Fibroblast of lung (primary cell): ENCODE measurements around the gene CDK15. TPM values are rescaled to one million over a fixed set of nuclear protein-coding genes. Genes with fewer than 3 reads are reported as not detected.

Experiments used
- DNase-seq, 2 donors: peaks; one replicate each; pipeline versions ENCODE4 v3.0.0 to v3.0.0-alpha.2; 2010; ENCODE audit warnings: low read depth in 2 of 2
- H2AFZ ChIP-seq: 2 replicates; pipeline ENCODE4 v1.5.1; 2012; ENCODE audit warnings: low read length, control low read depth, inconsistent platforms
- H3K27ac ChIP-seq: 2 replicates; pipeline ENCODE4 v1.5.1; 2011; ENCODE audit warnings: low read length, control low read depth; ENCODE audit not compliant: insufficient read depth
- H3K27me3 ChIP-seq: 2 replicates; pipeline ENCODE4 v1.5.1; 2011; ENCODE audit warnings: mild to moderate bottlenecking, low read length; ENCODE audit not compliant: control insufficient read depth, insufficient read depth
- H3K36me3 ChIP-seq: 2 replicates; pipeline ENCODE4 v1.5.1; 2011; ENCODE audit warnings: low read length; ENCODE audit not compliant: control insufficient read depth, insufficient read depth
- H3K4me1 ChIP-seq: 2 replicates; pipeline ENCODE4 v1.5.1; 2011; ENCODE audit warnings: low read length; ENCODE audit not compliant: control insufficient read depth, insufficient read depth; ENCODE audit errors: extremely low read depth
- H3K4me2 ChIP-seq: 2 replicates; pipeline ENCODE4 v1.5.1; 2011; ENCODE audit warnings: low read length, control low read depth; ENCODE audit not compliant: insufficient read depth; ENCODE audit errors: extremely low read depth
- H3K4me3 ChIP-seq, 4 experiments: fragments of 200-600 bp in 1 of 4; sonication (generic) in 1 of 4; replicated peaks in 1 of 4; 2 replicates each; pipeline ENCODE4 v1.5.1; 2011 to 2016; ENCODE audit warnings: low read length in 4 of 4, low read depth in 3 of 4, mild to moderate bottlenecking in 3 of 4, control low read depth in 2 of 4, inconsistent platforms in 1 of 4, mixed read lengths in 1 of 4; ENCODE audit not compliant: insufficient read depth in 1 of 4; ENCODE audit errors: control extremely low read depth in 1 of 4
- H3K79me2 ChIP-seq: 2 replicates; pipeline ENCODE4 v1.5.1; 2012; ENCODE audit warnings: mild to moderate bottlenecking, low read length, inconsistent platforms; ENCODE audit not compliant: control insufficient read depth, insufficient read depth
- H3K9ac ChIP-seq: 2 replicates; pipeline ENCODE4 v1.5.1; 2011; ENCODE audit warnings: mild to moderate bottlenecking, low read length, control low read depth; ENCODE audit not compliant: insufficient read depth
- H3K9me3 ChIP-seq: 2 replicates; pipeline ENCODE4 v1.5.1; 2012; ENCODE audit warnings: low read depth, low read length; ENCODE audit not compliant: control insufficient read depth, insufficient read depth
- H4K20me1 ChIP-seq: 2 replicates; pipeline ENCODE4 v1.5.1; 2011; ENCODE audit warnings: low read length; ENCODE audit not compliant: control insufficient read depth, insufficient read depth; ENCODE audit errors: extremely low read depth
- EZH2 ChIP-seq: IDR thresholded peaks from 2 replicates; pipeline ENCODE4 v1.5.1; 2012; ENCODE audit warnings: low read length, control low read depth, mild to moderate bottlenecking; ENCODE audit errors: missing control alignments
- polyA plus RNA-seq, 2 donors: library from polyadenylated mRNA; depleted of rRNA in 1 of 2; stranded (reverse) in 1 of 2; unstranded in 1 of 2; fragments of >200 nt; gene quantifications; 2 replicates each; pipeline ENCODE4 v1.2.1, GENCODE V29; 2011 to 2012; ENCODE audit warnings: missing spikeins in 1 of 2
- total RNA-seq: library from RNA; depleted of rRNA; stranded (reverse); fragments of >200 nt; gene quantifications from 2 replicates; pipeline ENCODE4 v1.2.1, GENCODE V29; 2014
- TF ChIP-seq, protein P1 (sequence below), 2 donors: IDR thresholded peaks in 1 of 2; conservative IDR thresholded peaks in 1 of 2; 1 replicate in 1 of 2; 2 replicates in 1 of 2; pipeline ENCODE4 v1.5.1; 2011 to 2012; ENCODE audit warnings: low read length in 2 of 2, control low read depth in 1 of 2, inconsistent platforms in 1 of 2, low read depth in 1 of 2, mild to moderate bottlenecking in 1 of 2

CDK15 gene
- total and polyA plus RNA-seq, 2 donors (not counting 1 experiment from before 2014, with no cell fraction given), result 2.3 to 5.1 TPM

DNA sequence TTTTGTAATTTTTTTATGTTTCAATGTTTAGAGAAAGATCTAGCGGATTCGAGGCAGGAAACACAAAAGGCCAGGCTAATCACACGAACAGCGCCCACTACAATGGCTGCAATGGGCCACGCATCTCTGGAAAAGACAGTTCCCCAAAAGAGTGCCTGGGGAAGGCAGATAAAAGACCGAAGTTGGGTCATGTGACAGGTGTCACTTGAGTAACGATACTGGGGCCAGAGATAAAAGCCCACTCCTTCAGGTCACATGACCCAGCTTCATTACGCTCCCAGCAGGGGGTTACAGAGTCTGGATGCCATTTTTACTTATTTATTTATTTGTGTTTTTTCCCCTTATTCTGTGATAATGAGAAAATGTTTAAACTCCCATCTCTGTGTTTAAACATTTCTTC is 95.4 kb downstream of the CDK15 start:
- H3K9me3 ChIP-seq, result no peaks in the 10 kb centered on the region
- H3K36me3 ChIP-seq, result no peaks in the 10 kb centered on the region
- H3K4me3 ChIP-seq, result no peak overlapping the region
- H4K20me1 ChIP-seq, result no peaks in the 10 kb centered on the region
- DNase-seq, result no peak
- no peaks in the 10 kb centered on the region for H3K79me2 ChIP-seq
- H3K27me3 ChIP-seq, result no peaks in the 10 kb centered on the region
- TF ChIP-seq, protein P1, sequence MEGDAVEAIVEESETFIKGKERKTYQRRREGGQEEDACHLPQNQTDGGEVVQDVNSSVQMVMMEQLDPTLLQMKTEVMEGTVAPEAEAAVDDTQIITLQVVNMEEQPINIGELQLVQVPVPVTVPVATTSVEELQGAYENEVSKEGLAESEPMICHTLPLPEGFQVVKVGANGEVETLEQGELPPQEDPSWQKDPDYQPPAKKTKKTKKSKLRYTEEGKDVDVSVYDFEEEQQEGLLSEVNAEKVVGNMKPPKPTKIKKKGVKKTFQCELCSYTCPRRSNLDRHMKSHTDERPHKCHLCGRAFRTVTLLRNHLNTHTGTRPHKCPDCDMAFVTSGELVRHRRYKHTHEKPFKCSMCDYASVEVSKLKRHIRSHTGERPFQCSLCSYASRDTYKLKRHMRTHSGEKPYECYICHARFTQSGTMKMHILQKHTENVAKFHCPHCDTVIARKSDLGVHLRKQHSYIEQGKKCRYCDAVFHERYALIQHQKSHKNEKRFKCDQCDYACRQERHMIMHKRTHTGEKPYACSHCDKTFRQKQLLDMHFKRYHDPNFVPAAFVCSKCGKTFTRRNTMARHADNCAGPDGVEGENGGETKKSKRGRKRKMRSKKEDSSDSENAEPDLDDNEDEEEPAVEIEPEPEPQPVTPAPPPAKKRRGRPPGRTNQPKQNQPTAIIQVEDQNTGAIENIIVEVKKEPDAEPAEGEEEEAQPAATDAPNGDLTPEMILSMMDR (conservative IDR thresholded peaks at IDR 0.05 in 1 of 2, IDR thresholded peaks at IDR 0.05 in 1 of 2; ENCODE audit: low read depth in 1 of 2, low read length in 2 of 2), result no peak
- no peak for TF ChIP-seq EZH2
- H3K4me1 ChIP-seq, result peaks cover 9% of the 10 kb centered on the region
- H2AFZ ChIP-seq, result peak overlapping the region; percentile 45
- peak overlapping the region; percentile 56 for H3K4me2 ChIP-seq
- no peak overlapping the region for H3K27ac ChIP-seq
- H3K9ac ChIP-seq, result no peak overlapping the region

DNA sequence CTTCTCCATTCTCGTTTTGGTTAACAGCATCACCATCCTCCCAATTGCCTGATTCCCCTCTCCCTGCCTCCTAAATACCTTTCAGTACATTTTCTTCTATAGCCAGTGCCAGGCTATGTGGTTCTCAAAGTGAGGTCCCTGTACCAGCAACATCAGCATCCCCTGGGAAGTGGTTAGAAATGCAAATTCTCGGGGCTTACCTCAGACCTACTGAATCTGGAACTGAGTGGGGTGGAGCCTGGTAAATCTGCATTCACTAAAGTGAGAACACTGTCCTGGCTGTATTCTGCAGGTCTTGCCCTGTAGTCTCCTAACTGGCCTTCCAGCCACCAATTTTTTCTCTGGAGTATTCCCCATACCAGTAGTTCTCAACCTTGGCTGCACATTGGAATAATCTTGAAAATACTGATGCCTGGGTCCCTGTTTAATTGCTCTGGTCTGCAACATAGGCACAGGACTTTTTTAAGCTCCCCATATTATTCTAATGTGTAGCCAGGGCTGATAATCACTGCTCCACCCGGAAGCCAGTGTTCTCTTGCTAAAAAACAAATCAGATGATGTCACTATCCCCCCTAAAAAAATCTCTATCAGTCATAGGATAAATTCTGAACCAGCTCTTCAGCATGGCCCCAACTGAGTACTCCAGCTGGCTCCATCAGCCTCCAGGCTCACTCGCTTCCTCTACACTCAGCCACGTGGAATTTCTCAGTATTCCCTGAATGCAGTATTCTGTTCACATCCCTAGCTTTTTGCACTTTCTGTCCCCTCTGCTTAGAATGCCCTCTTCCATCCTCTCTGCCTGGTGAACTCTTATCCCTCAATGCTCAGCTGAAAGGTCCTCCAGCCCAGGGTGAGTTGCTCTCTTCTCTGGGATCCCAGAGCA is 98.4 kb downstream of the CDK15 start:
- Histone ChIP-seq H4K20me1 (no peaks in the 10 kb centered on the region), H2AFZ (no peak overlapping the region), H3K4me1 (peaks cover 11% of the 10 kb centered on the region), H3K27ac (no peak overlapping the region), H3K79me2 (no peaks in the 10 kb centered on the region), H3K4me3 (no peak overlapping the region), H3K27me3 (no peaks in the 10 kb centered on the region), H3K9me3 (no peaks in the 10 kb centered on the region), H3K4me2 (peak overlapping the region; percentile 26), H3K9ac (no peak overlapping the region), H3K36me3 (no peaks in the 10 kb centered on the region)
- DNase-seq, result peak in 1 of 2 donors; percentile 50
- TF ChIP-seq EZH2, result no peak
- TF ChIP-seq, protein P1 (conservative IDR thresholded peaks at IDR 0.05 in 1 of 2, IDR thresholded peaks at IDR 0.05 in 1 of 2; ENCODE audit: low read depth in 1 of 2, low read length in 2 of 2), result no peak

DNA sequence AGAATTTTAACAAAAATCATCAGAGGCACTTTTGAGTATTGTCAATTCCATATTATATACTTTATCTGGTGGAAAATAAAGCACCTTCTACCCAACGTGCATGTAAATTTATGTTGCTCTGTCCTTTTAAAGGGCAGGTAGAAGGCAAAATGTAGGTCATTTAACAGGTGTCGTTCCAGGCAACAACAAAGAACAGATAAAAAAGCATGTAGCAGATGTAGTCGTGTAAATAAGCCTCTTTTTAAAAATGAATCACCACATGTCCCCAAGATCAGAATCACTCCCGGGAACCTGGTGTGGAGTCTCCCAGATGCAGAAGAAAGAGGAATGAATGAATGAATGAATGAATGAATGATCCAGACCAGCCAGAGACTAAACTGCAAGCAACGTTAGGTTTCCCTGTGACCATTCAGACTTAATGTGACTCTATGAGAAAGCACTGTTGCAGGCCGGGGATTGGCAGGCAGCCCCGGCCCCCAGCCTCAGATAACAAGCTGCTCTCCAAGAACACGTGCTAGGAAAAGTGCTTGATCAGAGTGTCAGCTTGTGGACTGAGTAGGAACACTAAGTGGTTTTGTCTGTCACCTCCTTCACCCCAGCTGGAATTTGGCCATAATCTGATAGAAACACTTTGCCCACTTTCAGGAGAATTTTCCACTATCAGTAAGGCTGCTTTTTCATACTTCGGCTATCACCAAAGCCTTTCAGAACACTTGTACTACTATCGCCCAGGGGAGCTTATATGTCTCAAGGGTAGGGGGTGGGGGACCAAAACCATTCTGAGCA is 100.6 kb downstream of the CDK15 start:
- DNase-seq, result peak in 1 of 2 donors; percentile 56
- no peak overlapping the region for H3K4me2 ChIP-seq
- no peak overlapping the region for H3K9ac ChIP-seq
- peaks cover 10% of the 10 kb centered on the region for H3K4me1 ChIP-seq
- no peaks in the 10 kb centered on the region for H3K36me3 ChIP-seq
- no peak overlapping the region for H3K27ac ChIP-seq
- TF ChIP-seq EZH2, result no peak
- TF ChIP-seq, protein P1 (conservative IDR thresholded peaks at IDR 0.05 in 1 of 2, IDR thresholded peaks at IDR 0.05 in 1 of 2; ENCODE audit: low read depth in 1 of 2, low read length in 2 of 2), result no peak
- H3K79me2 ChIP-seq, result no peaks in the 10 kb centered on the region
- H4K20me1 ChIP-seq, result no peaks in the 10 kb centered on the region
- H3K4me3 ChIP-seq, result no peak overlapping the region
- H2AFZ ChIP-seq, result no peak overlapping the region
- H3K9me3 ChIP-seq, result no peaks in the 10 kb centered on the region
- no peaks in the 10 kb centered on the region for H3K27me3 ChIP-seq
